Kidney glomerular epithelial cell (primary cell): ENCODE data around the gene CDKN2B-AS1.

ENCODE experiments used
- DNase-seq: peaks from one replicate; lab custom pipeline; 2025; lab: John Stamatoyannopoulos, UW

The CDKN2B-AS1 gene

DNA sequence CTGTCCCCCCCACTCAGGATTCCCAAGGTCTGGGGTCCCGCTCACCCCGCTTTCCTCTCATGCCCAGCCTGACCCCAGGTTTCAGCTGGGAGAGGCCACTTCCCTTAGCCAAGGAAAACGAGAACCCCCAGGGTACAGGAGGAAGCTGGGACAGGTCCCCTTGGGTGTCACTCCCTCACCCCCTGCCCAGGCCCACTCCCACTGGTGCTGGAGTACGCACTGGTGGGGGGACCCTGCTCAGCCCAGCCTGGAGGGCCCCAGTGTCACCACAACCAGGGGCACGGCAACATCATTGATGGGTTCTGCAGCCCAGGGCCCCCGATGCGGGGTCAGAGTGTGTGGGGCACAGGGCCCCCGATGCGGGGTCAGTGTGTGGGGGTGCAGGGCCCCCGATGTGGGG, 159.5 kb downstream of the CDKN2B-AS1 start:
- DNase-seq, result no peak

DNA sequence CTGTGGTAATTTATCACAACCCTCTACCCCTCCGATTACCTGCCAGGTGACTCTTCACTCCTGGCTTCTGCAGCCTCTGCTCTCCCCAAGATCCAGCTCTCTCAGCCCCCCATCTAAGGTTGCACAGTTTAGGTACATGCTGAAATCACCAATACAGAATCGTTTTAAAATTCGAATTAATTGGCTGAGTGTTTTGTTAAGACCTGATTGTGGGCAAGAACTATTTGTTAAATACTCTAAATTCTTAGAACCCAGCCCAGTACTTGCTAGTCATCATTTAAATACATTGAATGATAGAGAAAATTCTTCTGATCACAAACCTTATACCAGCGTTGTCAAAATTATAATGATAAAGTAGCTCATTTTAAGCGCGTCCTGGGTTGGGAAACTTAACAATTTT, 162.0 kb downstream of the CDKN2B-AS1 start:
- DNase-seq, result no peak

DNA sequence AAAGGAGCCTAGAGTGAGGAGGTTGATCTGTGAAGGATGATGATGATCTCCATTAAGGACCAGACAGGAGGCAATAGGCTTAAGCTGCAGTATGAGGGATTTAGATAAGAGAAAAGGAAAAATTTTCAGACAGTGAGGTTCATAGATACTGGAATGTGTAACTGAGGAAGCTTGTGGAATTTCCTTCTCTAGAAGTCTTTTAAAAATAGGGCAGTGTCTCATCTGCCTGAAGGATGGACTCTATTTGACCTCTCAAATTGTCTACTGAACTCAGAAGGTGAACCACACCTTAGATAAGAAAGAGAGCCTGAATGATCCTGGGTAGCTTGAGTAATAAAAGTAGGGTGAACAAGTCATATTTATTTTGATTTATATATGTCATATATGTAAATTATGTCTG, 162.7 kb downstream of the CDKN2B-AS1 start:
- no peak for DNase-seq

DNA sequence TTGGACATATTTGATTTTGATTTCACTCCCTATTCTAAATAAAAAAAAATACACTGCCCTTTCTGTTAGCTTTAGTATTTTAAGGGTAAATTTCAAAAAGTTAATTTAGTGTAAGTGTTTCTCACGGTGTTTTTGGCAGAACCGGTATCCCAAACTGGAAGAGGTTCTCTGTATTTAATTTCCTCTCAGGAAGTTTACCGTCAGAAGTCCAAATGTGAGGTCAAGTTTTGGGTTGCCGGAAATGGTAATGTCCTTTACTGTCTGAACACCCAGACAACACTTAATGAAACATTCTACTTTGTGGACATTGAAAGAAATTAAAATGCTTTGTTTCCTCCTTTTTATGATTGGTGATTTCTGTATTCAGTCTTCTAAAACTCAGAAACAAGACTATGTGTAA, 163.2 kb downstream of the CDKN2B-AS1 start:
- no peak for DNase-seq

DNA sequence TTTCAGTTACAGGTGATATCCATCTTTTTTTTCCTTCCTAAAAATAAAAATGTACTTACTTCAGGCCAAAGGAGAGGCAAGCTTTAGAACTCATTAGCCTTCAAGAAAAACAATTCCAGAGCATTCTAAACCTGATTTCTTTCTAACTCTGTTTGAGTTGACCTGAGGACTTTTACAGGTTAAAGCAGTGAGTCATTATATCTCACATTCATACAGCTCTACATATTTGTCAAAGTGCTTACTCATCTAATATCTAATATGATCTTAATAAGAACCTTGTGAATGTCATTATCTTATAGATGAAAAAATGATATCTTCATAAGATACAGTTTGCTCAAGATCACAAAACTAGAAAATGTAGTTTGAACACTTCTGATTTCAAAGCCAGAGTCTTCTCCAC, 163.7 kb downstream of the CDKN2B-AS1 start:
- DNase-seq, result no peak

DNA sequence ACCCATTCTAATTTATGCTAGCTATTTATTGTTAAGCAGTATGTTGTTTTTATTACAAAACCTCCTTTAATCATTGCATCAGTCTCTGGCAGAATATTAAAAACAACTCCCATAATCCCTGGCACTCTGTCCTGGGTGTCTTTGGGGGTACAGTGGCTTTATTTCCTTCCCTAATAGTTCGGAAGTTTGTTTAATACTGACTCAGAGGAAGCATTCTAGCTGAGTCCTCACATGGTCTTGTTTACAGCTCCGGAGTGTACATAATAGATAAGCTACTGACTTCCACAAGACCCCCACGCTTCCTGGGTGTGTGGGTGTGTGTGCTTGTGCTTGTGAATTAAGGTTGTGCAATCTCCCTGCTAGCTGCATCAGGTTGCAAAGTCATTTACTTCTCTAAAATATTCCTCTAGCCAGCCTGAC, 164.3 kb downstream of the CDKN2B-AS1 start:
- DNase-seq, result no peak

DNA sequence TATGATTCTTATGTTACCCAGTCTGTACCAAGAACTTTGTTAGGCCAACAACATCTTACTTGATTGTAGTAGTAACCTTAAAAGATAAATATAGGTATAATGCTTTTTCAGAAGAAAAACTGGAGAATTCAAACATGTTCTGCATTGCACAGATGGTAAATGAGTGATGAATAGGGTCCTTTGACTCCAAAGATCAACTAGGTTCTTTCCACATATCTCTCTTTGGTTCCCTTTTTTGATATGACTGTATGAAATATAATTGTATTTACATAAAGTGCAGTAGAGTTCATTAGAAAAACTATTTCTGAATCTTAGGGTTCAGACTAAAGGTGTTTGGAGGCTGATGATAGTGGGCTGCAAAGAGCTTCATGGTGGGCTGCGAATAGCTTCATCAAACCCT, 165.0 kb downstream of the CDKN2B-AS1 start:
- no peak for DNase-seq

DNA sequence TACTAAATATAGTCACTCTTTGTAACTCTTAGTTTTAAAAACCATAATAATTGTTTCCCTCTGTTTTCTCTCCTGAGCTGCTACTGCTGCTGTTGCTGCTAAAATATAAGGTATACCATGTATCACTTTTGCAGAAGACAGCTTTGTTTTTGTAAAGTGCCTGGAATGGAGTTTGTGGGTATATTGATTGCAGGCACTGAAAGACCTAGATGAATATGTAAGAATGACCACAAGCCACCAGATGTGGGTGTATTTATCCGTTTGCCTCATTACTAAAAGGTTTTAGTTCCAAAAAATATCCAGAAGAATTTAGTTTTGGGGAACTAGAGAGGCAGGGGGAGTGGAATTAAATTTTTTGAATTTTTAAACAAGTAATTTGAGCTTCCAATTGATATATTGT, 165.6 kb downstream of the CDKN2B-AS1 start:
- no peak for DNase-seq

DNA sequence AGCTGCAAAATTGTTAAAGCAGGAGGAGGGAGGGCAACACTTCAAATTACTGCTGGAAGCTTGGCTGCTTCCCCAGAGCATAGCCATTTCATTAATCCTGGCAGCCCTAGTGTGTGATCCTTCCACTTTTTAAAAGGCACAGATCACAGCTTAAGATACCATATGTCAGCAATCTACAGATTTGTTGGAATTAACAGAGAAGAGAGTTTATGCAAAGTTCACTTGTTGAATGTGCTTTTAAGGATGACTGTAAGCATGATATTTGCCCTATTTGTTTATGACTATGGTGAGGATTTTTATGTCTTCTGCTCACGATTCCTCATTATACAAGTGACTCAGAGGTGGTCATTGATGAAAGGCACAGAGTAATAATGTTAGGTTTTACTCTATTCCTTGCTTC, 170.6 kb downstream of the CDKN2B-AS1 start:
- no peak for DNase-seq

DNA sequence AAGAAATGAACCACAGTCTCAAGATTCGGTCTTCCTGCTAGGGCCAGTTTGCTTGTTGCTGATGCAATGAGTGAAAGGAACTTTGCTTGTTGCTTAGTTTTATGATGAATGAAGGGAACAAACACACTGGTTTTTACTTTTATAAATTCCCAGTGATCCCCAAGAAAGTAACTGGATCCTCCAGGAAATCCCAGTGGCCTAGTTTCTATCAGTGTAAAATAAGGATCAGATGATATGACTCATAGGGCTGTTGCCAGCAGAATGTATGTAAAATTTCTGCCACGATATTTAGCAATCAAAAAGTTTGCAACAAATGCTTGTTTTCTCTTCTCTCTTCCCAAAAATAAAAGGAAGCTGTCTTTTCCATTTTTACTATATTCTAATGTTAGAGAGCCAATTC, 174.7 kb downstream of the CDKN2B-AS1 start:
- DNase-seq, result no peak

DNA sequence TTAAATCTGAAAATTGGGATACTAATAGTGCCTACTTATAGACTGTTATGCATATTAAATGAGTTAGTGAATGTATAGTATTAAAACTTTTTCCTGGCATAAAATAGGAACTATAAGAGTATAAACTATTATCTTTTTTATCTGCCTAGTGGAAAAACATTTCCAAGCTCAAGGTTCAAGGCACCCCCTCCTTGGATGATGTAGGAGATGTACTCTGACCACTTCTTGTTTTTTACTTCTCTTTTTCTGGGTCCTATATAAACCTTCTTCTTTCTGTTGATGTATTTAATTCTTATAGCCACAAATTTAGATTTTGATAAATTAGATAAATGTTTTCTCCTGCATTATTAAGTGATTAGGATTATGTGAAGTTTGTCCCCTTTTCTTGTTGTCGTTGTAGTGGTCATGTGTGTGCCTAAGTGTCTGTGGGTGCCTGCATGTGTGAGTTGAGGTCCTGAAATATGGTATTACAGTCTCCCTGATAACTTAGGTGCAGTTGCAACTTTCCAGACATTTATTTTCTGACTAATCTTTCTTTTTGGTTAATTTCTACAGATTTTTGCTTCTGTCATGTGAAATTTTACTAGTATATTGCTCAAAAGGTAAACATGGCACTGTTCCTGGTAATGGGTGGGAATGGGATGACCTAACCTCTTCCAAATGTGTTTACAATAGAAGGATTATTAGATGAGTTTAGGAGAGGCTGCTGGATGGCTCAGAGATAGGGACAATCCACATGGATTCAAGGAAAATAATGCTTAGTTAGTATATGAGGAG, 175.3 kb downstream of the CDKN2B-AS1 start:
- DNase-seq, result no peak
